22Rv1 (cell line): ENCODE data around the gene GPC4.

Experiments used
- H3K27ac ChIP-seq: fragments of 450-650 bp; 2 replicates; pipeline ENCODE4 v1.5.1; 2017
- ZFX ChIP-seq: fragments of 450-650 bp; IDR thresholded peaks from 2 replicates; pipeline ENCODE4 v1.6.1; 2017; ENCODE audit warnings: antibody characterized with exemption, borderline replicate concordance
- TF ChIP-seq, protein P1 (sequence below): fragments of 450-650 bp; IDR thresholded peaks from 2 replicates; pipeline ENCODE4 v1.5.1; 2017; ENCODE audit warnings: mild to moderate bottlenecking

Gene GPC4

DNA sequence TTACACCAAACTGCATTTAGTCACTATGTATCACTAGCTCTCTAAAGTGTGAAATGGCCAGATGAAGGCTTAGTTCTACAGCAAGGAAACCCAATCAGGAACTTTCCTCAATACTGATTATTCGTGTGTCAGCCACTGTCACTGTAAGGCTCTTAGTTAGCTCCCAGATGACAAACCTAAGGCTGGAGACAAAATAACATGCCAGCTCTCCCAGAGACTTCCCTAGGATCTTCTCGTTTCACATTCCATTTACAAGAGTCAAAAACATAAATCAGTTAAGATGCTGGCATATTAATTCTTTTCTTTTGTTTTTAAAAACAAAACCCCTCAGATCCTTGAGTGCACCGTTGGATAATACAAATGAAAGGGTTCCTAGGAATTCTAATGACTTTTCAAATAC lies 109.0 kb downstream of the GPC4 start:
- no peak overlapping the region for H3K27ac ChIP-seq
- TF ChIP-seq, protein P1, sequence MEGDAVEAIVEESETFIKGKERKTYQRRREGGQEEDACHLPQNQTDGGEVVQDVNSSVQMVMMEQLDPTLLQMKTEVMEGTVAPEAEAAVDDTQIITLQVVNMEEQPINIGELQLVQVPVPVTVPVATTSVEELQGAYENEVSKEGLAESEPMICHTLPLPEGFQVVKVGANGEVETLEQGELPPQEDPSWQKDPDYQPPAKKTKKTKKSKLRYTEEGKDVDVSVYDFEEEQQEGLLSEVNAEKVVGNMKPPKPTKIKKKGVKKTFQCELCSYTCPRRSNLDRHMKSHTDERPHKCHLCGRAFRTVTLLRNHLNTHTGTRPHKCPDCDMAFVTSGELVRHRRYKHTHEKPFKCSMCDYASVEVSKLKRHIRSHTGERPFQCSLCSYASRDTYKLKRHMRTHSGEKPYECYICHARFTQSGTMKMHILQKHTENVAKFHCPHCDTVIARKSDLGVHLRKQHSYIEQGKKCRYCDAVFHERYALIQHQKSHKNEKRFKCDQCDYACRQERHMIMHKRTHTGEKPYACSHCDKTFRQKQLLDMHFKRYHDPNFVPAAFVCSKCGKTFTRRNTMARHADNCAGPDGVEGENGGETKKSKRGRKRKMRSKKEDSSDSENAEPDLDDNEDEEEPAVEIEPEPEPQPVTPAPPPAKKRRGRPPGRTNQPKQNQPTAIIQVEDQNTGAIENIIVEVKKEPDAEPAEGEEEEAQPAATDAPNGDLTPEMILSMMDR = no peak
- no peak for TF ChIP-seq ZFX

DNA sequence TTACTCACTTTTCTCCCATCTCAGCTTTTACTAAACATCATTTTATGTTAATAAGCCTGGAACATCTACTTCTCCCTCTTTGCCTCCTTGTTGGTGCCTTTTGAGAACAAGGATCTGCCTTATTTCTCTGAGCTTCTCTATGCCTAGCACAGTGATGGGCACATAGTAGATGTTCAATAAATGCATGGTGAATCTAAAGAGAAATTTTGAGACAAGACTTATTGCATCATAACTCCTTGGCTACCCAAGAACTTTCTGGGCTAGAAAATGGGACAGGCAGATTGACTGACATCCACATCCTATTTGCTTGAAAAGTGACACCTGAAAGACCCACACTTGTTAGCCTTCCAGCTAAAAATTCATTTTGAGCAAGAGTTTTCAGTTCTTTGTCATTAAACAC lies 109.9 kb downstream of the GPC4 start:
- H3K27ac ChIP-seq = no peak overlapping the region
- no peak for TF ChIP-seq ZFX
- TF ChIP-seq, protein P1 = no peak

DNA sequence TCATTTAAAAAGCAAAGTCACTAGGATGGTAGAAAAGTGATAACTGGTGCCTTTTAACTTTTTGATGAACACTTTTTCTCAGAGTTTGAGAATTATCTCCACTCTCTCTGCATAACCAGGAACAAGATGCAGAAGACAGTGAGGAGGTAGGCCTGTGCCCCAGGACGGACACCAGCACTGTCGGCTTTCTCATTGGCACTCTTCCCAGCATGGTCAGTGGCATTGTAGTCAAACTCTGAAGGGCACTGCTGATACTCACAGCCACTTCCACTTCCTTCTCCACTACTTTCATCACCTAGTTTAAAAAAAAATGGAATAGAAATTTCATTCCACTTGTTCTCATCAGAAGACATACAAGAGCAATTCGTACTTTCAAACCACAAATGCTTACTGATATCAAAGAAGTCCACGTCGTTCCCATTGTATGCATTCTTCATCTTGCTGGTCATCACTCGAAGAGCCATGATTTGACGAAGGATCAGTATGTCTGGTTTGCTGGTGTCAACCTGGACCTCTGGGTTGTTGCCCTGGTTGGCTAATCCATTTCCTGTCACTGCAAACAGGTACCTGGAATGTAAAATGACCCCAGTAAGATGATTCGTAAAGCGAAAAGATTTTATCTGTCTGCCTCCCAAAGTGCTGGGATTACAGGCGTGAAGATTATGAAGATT lies 112.4 kb downstream of the GPC4 start:
- no peak overlapping the region for H3K27ac ChIP-seq
- TF ChIP-seq, protein P1 = no peak
- no peak for TF ChIP-seq ZFX

DNA sequence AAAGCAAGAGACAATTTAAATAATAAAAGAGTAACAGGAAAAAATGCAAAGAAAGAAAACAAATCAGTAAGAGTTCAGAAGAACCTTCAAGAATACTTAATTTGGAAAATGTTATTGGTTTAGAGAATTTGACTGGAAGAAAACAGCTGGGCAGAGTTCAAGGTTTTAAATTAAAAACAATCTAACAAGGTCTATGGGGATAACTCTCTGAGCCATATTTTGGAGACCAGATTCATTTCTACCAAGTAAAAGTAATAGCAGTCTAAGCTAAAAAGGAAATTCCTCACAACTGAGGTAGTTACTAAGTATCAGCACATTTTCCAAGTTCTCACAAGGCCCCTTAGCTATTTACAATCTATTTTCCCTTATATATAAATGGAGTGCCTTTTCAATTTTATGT lies 114.7 kb downstream of the GPC4 start:
- TF ChIP-seq ZFX = no peak
- TF ChIP-seq, protein P1 = no peak
- no peak overlapping the region for H3K27ac ChIP-seq

DNA sequence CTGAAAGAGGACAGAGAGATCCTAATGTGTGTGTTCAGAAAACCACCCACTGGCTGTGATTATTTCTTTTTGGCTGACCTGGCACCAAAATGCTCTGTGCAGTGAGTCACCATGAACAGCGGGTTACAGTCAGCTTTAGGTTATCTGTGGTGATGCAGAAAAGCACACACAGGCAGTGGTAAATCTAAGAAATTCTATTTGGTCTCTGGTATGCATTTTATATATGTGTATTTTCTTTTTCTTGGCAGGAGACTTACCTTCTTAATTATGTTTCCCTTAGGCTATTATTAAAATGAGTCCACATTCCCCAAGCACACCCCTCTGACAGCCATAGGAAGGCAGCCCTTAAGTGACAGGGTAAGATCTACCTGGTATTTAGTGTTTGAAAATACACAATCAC lies 118.0 kb downstream of the GPC4 start:
- H3K27ac ChIP-seq = no peak overlapping the region
- TF ChIP-seq, protein P1 = no peak
- TF ChIP-seq ZFX = no peak

DNA sequence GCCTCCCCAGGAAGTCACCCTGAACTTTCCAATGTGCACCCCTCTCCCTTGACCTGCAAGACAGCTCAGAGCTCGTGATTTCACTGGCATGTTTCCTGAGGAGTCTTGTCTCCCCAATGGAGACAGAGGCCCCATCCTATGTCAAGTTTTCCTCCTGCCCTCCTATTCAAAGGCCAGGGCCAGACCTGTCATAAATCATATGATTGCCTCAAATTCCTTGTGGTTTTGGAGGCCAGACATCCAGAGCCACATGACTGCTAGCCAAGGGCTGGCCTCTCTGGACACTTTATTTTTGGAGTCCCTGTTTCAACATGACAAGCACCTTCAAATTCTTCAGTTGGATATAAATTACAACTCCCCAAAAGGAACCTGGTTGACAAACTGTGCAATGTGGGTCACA lies 121.2 kb downstream of the GPC4 start:
- no peak overlapping the region for H3K27ac ChIP-seq
- no peak for TF ChIP-seq ZFX
- TF ChIP-seq, protein P1 = no peak

DNA sequence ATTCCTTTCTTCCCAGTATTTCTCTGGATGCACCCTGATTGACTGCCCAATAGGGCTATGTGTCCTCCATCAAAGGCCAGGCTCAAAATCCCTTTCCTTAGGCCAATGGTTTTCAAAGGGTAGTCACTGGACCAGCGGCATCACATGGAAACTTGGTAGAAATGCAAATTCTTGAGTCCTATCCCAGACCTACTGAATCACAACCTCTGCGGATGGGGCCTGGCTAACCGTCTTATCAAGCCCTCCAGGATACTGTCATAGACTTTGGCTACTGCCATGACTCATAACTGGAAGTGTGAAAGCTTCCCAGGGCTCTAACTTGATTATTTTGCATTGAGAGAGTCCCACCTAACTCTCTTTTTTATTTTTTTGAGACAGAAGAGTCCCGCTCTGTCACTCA lies 125.2 kb downstream of the GPC4 start:
- no peak for TF ChIP-seq ZFX
- TF ChIP-seq, protein P1 = no peak
- no peak overlapping the region for H3K27ac ChIP-seq
